ENCODE measurements around the gene KIFC3.
"Not testable (repeated sequence)": the region's sequence is repeated elsewhere in the genome, so short reads cannot be mapped to it uniquely, and the experiment has no call there.

KIFC3 gene

DNA sequence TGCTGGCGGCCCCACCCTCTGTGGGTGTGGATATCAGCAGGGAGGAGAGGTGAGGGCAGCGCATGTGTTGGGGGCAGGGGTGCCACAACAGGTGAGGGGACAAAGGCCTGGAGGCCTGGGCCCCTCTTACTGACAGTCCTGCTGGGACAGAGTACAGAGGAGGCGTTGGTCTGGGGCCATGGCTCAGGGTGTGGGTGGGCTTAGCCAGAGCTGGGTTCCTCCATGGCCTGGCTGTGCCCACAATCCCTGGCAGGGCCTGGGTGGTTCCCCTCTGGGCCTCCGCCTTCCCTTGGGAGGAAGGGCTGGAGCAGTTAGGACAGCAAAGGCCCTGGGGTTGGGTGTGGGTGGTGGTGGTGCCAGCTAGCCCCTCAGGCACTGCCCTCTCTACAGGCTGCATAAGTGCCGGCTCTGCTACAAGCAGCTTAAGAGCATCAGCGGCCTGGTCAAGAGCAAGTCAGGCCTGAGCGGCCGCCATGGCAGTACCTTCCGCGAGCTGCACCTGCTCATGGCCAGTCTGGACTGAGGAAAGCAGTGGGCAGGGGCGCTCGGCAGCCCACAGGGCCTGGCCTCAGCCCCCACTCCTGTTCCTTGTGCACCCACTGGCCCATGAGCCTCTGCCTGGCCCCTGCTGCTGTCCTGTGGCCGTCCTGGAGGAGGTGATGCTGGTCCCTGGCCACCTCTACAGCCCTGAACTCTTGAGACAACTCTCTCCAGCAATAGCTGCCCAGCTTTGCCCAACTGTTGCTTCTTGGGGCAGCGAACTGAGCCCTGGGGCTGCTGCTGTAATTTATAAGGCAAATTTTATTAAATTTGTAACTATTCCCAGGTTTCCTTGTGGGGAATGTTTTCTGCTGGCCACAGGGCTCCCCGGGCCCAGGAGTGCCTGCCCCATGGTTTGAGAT is 45.6 kb downstream of the KIFC3 start:
- DNase-seq (ENCODE audit: insufficient read length, low spot score) (no peak), FAIRE-seq (peak; percentile 44)

DNA sequence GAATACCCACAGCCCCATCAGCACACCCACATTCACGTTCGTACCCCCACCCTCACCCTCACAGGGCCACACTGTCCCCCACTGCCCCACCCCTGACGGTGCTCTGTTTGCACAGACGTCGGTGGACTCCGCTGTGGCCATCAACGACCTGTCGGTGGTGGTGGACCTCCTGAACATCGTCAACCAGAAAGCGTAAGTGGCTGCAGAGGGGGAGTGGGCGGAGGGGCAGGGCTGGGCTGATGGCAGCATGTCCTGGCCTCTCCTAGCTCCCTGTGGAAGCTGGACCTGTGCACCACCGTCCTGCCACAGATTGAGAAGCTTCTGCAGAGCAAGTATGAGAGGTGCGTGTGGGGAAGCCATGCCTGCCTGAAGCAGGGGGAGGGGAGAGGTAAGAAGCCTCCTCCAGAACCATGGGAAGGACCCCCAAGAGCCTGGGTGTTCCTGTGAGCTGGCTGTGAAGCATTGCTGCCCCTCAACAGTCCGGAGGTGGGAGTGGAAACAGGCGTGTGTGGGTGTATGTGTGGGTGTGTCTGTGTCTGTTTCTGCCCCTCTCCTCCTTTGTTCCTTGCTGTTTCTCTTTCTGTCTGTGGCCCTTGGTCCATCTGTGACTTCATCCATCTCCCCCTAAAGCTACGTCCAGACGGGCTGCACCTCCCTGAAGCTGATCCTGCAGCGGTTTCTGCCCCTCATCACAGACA is 46.4 kb downstream of the KIFC3 start:
- no peak for DNase-seq (ENCODE audit: insufficient read length, low spot score)
- FAIRE-seq: no peak

DNA sequence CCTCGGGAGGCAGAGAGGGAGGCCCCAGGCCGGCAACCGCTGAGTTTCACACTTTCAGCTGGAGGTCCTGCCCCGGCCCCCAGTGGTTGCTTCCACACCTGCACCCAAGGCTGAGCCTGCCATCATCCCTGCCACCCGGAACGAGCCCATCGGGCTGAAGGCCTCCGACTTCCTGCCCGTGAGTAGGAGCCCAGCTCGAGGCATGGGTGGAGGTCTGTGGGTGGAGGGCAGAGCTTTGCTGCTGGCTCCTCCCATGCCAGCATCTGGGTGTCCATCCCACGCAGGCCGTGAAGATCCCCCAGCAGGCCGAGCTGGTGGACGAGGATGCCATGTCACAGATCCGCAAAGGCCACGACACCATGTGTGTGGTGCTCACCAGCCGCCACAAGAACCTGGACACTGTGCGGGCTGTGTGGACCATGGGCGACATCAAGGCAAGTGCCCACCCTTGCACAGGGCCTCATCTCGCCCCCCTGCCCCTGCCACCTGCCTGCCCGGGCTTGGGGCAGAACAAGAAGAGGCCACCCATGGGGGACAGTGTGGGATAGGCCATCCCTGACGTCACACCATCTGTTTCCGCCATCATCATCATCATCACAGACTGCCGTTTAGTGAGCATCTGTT is 47.1 kb downstream of the KIFC3 start:
- no peak for DNase-seq (ENCODE audit: insufficient read length, low spot score)
- FAIRE-seq: peak; percentile 70

DNA sequence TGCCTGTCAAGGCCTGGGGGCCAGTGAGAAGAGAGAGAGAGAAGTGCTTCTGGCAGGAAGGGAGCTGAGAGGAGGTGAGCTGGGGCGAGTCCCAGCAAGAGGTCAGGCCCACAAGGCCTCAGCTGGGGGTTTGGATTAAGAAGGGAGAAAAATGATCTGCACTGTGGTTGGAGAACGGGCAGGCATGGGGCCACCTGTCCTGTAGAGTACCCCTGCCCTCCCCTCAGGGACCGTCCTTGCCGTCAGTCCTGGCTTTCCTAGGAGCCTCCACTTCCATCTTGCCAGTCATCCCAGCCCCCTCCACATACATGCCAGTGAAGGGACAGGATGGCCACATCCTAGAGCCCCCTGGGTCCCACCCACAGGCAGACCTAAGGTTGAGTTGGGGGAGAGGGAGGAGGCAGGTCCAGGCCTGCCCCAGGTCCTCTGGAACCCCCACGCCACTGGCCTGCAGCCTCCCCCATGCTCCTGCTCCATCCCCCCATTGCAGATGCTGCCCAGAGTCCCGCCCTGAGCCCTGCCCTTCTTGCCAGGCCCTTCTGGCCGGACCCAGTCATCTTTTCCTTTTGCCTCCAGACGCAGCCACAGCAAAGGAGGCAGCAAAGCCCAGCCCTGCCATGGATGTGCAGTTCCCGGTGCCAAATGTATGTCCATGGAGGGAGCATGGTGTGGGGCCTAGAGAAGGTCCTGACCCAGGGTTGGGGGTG is 47.8 kb downstream of the KIFC3 start:
- FAIRE-seq: no peak
- DNase-seq (ENCODE audit: insufficient read length, low spot score): no peak

DNA sequence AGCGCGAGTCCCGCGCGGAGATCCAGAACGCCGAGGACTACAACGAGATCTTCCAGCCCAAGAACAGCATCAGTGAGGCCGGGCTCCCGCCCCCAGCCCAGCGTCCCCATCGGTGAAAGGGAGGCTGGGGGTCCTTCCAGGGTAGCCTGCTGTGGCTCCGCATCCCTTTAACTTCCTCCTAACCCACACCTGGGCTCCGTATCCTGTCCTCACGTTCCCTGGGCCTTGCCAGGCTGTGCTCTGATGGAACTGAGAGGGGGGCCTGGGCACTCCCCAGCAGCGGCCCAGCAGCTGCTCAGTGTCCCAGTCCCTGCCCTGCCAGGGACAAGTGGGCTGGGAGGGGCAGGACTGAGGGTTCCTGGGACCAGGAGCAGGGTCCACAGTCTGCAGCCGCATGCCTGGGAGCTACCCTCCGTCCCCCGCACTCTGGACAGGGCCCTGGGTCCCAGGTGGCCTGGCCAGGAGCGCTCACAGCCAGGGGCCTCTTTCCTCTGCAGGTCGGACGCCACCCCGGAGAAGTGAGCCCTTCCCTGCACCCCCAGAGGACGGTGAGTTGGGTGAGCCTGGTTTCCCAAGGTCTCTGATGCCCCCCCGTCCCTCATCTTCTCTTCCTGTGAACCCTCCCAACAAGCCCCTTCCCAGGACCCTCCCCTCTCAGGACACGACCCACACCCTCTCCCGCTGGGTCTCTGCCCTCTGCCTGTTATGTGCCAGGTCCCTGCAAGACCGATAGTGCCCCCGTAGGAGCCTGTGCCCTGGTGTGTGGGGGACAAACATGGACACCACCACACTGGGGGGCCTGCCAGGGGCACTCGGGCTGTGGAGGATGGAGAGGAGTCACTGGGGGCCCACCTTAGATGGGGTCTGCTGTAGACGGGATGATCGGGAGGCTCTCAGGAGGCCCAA is 48.6 kb downstream of the KIFC3 start:
- FAIRE-seq (no peak), DNase-seq (ENCODE audit: insufficient read length, low spot score) (no peak)

DNA sequence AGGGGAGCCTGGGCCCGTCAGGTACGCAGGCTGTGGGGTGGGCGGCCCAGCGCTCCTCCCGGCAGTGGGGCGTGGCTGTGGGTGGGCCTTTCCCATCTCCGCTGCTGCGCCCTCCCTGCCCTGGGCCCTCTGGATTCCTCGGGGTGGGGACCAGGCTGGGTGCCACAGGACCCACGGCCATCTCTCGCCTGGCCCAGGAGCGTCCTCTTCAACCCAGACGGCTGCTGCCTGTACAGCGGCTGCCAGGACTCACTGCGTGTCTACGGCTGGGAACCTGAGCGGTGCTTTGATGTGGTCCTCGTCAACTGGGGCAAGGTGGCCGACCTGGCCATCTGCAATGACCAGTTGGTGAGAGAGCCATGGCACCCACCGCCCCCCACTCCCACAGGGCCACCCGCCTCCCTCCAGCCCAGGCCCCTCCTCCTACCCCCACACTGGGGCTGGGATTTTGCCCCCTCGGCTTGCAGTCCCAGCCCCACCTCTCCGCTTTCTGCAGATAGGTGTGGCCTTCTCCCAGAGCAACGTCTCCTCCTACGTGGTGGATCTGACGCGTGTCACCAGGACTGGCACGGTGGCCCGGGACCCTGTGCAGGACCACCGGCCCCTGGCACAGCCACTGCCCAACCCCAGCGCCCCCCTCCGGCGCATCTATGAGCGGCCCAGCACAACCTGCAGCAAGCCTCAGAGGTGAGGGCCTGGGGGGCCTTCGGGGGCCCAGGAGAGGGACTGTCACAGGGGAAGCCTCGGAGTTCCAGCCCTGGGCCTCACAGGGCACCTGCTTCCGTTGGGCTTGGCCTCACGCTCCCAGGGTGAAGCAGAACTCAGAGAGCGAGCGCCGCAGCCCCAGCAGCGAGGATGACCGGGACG is 49.5 kb downstream of the KIFC3 start:
- DNase-seq (ENCODE audit: insufficient read length, low spot score): no peak
- FAIRE-seq: no peak

DNA sequence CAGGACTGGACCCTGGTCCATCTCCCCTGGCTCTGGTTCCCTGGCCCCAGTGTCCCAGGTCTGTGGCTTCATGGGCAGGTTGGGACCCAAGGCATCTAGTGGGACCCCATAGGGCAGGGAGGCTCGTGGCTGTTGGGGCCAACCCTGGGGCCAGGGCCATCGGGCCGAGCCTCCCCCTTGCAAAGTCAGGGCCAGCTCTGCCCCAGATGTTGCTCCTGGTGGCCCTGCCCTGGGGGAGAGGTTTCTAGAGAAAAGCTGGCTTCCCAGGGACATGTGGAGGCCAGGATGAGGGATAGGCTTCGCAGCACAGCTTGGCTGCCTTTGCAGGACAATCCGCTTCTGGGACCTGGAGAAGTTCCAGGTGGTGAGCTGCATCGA is 50.1 kb downstream of the KIFC3 start:
- FAIRE-seq: no peak
- no peak for DNase-seq (ENCODE audit: insufficient read length, low spot score)

DNA sequence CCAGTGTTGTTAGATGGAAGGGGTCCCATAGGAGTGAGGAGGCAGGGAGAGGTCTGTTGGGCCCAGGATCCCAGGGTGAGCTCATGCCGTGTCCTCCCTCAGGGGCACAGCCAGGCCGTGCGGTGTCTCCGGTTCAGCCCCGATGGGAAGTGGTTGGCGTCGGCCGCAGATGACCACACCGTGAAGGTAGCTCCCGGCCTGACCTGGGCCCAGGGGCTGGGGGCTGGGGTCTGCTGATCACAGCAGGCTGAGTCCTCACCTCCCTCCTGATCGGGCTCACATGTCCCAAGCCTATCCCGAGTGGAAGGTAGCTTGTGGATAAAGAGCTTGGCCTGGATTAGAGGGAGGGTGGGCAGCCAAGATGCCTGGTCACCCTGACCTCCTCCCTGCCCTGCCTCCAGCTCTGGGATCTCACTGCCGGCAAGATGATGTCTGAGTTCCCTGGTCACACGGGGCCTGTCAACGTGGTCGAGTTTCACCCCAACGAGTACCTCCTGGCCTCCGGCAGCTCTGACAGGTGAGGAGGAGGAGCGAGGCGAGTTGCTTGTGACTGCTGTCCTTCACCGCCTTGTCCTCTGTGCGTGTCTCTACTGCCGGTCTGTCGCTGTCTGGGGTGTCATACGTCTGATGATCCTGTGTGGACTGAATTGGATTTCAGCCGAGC is 50.6 kb downstream of the KIFC3 start:
- DNase-seq (ENCODE audit: insufficient read length, low spot score): no peak
- FAIRE-seq: peak; percentile 76

DNA sequence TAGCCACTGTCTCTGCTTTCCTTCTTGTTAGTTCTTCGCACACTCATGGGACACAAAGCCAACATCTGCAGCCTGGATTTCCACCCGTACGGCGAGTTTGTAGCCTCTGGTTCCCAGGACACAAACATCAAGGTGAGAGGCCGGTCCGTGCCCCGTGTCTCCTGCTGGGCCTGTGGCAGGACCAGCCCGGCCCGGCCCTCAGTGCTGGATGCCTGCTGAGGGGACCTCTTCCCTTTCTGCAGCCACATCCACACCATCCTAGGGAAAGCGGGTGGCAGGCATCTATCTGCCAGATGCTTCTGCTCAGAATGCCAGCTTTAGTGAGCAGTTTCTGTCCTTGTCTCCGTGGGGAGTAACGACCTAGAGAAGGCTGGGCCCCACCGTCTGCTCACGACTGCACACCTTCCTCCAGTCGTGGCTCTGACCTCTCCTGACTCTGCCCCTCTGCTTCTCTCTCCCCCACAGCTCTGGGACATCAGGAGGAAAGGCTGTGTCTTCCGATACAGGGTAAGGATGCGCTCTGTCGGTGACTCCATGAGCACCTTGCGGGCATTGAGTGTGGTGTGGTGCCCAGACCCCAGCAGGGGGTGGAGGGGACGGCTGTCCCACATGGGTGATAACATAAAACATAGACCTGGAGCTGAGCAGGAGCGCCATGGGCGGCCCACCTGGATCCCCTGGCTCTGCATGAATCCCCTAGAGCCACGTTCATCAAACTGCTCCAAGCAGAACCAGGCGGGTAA is 51.3 kb downstream of the KIFC3 start:
- DNase-seq (ENCODE audit: insufficient read length, low spot score) (no peak), FAIRE-seq (no peak)

DNA sequence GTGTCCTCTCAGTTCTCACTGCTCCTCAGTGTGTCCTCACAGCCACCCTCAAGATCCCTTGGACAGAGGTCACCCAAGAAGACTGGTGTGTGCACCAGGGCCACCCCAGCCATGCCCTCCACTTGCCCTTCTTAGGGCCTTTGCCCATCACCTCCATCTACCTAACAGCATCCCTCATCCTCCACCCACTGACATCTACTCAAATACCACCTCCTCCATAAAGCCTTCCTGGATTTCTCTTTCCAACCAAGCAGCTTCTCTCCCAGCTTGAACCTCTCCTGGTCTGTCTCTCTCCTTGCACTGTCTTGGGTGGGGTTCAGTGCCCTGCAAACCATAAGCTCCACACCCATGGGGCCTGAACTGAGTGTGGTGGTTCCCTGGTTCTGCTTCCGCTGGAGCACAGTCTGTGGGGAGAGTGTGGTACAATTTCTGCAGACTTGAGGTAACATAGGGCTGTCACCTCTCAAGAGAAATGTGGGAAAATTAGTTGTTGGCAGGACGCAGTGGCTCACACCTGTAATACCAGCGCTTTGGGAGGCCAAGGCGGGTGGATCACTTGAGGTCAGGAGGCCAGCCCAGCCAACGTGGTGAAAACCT is 52.3 kb downstream of the KIFC3 start:
- FAIRE-seq: no peak
- DNase-seq (ENCODE audit: insufficient read length, low spot score): no peak

DNA sequence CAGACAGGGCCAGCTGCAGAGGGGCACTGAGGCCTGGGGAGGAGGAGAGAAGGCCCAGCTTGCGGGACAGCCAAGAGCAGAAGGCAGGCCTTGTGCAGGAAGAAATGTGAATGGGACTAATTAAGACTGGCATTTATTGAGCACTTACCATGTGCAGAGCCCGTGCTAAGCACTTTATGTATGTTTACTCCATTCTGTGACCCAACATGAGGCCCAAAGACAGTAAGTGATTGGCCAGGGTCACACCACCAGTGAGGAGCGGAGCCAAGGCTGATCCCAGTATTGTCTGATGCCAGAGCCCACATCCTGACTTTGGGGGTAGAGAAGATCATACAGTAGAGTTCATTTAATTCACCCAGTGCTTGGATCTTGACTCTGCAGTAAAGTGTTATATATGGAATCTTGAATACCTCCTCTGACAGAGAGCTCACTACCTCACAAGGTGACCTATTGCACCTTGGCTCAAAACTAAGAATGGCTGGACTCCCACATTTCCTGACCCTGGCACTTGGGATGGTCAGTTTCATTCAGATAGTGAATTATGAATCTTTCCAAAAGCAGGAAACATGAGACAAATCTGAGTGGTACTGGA is 53.1 kb downstream of the KIFC3 start:
- FAIRE-seq (no peak), DNase-seq (ENCODE audit: insufficient read length, low spot score) (no peak)

DNA sequence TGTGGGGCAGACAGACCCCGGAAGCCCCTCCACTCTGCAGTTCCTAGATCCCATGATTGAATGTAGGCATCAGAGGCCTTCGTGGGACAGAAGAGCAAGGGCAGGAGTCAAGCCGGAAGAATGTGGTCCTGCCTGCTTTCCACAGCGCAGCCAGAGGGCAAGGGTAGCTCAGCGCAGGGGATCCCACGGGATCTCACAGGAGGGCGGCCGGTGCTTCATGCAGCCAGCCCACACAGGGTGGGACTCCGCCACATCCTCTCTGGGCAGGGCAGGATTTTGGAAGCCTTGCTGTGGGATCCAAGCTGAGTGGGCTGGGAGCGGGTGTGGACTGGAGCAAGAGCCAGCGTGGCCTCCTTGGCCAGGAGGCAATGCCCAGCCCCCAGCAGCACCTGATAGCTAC is 53.7 kb downstream of the KIFC3 start:
- DNase-seq (ENCODE audit: insufficient read length, low spot score) (no peak), FAIRE-seq (no peak)

DNA sequence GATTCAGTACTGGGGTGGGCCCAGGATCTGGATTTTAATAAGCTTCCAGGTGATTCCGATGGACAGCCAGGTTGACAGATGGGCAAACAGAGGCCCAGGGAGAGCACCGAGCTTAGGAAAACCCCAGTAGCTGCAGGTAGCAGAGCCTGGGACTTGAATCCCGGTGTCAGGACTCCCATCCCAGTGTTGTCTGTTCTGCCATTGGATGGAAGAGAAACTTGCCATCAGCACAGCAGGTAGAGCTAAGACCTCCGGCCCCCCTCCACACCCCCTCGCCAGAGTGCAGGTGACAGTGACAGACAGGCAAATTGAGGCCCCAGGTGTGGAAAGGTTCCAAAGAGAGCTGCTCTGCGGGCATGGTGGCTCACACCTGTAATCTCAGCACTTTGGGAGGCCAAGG is 54.3 kb downstream of the KIFC3 start:
- no peak for DNase-seq (ENCODE audit: insufficient read length, low spot score)
- no peak for FAIRE-seq

DNA sequence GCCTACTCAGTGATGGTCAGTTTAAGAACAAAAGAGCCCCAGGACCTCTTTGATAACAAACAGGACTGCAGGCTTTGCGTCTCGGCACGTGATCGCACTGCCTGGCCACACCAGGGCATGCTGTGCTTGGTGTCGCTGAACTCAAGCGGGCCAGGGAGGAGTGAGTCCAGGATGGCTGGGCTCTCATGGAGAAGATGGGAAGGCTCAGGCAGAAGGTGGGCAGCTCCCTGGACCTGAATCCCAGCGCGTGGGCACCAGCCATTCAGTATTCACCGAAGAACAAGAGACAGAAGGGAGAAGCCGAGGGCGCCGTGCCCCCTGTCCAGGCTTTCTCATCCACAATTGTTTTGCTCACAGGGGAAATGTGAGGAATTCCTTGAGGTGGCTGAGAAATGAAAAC is 54.8 kb downstream of the KIFC3 start:
- no peak for DNase-seq (ENCODE audit: insufficient read length, low spot score)
- FAIRE-seq: peak; percentile 4

DNA sequence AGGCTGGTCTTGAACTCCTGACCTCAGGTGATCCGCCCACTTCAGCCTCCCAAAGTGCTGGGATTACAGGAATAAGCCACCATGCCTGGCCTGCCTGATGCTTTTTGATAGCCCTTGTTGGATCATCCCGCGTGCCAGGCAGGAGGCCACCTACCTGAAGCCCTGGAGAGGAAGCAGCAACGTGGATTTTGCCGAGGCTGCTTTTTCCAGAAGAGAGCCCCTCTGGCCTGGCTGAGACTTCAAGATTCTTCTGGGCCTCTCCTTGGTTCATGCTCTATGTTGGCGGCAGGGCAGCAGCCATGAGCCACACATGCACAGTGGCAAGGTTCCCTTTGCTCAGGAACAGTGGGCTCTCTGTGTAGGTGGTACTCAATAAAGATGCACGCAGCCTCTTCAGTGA is 55.2 kb downstream of the KIFC3 start:
- FAIRE-seq (no peak), DNase-seq (ENCODE audit: insufficient read length, low spot score) (no peak)

DNA sequence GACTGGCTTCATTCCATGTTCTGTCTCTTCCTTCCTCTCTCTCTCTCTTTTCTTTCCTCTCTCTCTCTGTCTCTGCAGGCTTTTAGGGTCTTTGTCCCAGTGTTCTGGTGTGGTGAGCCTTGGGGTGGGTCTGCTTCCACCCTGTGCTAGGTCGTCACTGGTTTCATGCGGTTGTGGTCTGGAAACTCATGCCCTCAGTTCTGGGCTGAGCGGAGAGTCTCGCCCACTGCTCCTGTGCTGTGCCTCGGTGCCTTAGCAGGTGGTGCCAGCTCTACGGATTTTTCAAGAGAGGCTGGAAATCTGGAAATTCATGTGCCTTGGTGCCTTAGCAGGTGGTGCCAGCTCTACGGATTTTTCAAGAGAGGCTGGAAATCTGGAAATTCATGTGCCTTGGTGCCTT is 56.0 kb downstream of the KIFC3 start:
- not testable (repeated sequence) for DNase-seq (ENCODE audit: insufficient read length, low spot score); FAIRE-seq

DNA sequence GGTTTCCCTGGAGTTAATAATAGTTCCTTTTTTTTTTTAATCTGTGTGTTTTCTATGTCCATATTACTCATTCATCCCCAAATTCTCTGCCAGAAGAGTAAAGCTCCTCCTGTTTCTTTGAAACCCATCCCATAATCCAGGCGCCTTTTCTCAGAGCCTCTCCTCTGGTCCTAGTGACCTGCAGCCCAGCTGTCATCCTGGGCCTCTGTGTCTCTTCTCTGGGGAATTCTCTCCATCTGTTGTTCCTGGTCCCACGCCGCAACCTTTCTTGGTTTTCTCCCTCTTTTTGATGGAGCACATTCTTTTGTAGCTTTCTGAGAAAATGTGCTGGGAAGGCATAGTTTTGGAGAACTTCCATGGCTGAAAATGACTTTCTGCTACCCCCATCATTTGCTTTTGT is 56.5 kb downstream of the KIFC3 start:
- DNase-seq (ENCODE audit: insufficient read length, low spot score): no peak
- FAIRE-seq: no peak

Data from HTR-8/SVneo (cell line).